Measurements from ENCODE around the gene SLC2A1. TPM values are rescaled to one million over a fixed set of nuclear protein-coding genes. Genes with fewer than 3 reads are reported as not detected.

Gene SLC2A1
- total RNA-seq, 2 experiments from 2014 or later = 66.6 to 93.4 TPM

GRCh38 chr1:42931911-42932422, 26.7 kb downstream of the SLC2A1 start:
- peaks cover 10% of the 10 kb centered on the region; the same call in 1 of the 2 replicates for H4K20me1 ChIP-seq (ENCODE audit: insufficient read depth, low read length)
- CTCF ChIA-PET (ENCODE audit: unreplicated experiment) = interaction anchor here (1.0 kb wide), 1 partner anchor 25 kb away, joined by 3 read pairs; no protein-coding TSS in a partner anchor
- H2AFZ ChIP-seq (ENCODE audit: low read length) = no peak overlapping the region; the same call in 1 of the 2 replicates
- peaks cover 87% of the 10 kb centered on the region for H3K36me3 ChIP-seq (ENCODE audit: insufficient read depth, low read length)
- DNase-seq (ENCODE audit: low spot score) = peak; percentile 86
- H3K4me3 ChIP-seq (ENCODE audit: low read depth, low read length, poor library complexity, severe bottlenecking) = peak overlapping the region; percentile 41
- no peak for TF ChIP-seq EZH2phosphoT487 (IDR thresholded peaks at IDR 0.05; ENCODE audit: borderline replicate concordance, low read depth, low read length)
- no peak for TF ChIP-seq CTCF (conservative IDR thresholded peaks at IDR 0.05; ENCODE audit: low read length)
- H3K4me1 ChIP-seq (ENCODE audit: insufficient read depth, low read length, poor library complexity, severe bottlenecking) = peaks cover 63% of the 10 kb centered on the region
- POLR2A ChIA-PET = interaction anchor here (0.6 to 1.4 kb wide), 7 partner anchors 11 to 218 kb away, joined by 3 to 6 read pairs (median 3); no protein-coding TSS in a partner anchor
- no peaks in the 10 kb centered on the region for H3K9me3 ChIP-seq (ENCODE audit: low read length)
- intact Hi-C loops (cut with micrococcal nuclease; ENCODE audit: unreplicated experiment) = loop anchor here (1.0 kb wide), 3 partner anchors 20 to 141 kb away; partner anchors contain the start of gene SLC2A1
- H3K9me2 ChIP-seq (ENCODE audit: insufficient read depth, low read length) = no peaks in the 10 kb centered on the region
- peak overlapping the region; percentile 91 for H3K27ac ChIP-seq (ENCODE audit: low read depth, low read length, poor library complexity, severe bottlenecking)
- BruUV-seq (replicated peaks) = no TSS peak
- H3K79me2 ChIP-seq (ENCODE audit: insufficient read depth, low read depth, low read length) = peaks cover 44% of the 10 kb centered on the region; the same call in 1 of the 2 replicates
- H3K4me2 ChIP-seq (ENCODE audit: low read length) = peak overlapping the region; percentile 70

GRCh38 chr1:42931108-42931539, 27.5 kb downstream of the SLC2A1 start:
- peak overlapping the region; percentile 70 for H3K4me2 ChIP-seq (ENCODE audit: low read length)
- peaks cover 87% of the 10 kb centered on the region for H3K36me3 ChIP-seq (ENCODE audit: insufficient read depth, low read length)
- peak overlapping the region; percentile 91 for H3K27ac ChIP-seq (ENCODE audit: low read depth, low read length, poor library complexity, severe bottlenecking)
- ChIA-PET CTCF (ENCODE audit: unreplicated experiment) (interaction anchor here (1.0 kb wide), 1 partner anchor 26 kb away, joined by 3 read pairs; no protein-coding TSS in a partner anchor), POLR2A (interaction anchor here (0.8 to 1.4 kb wide), 3 partner anchors 12 to 22 kb away, joined by 3 to 6 read pairs (median 3); no protein-coding TSS in a partner anchor)
- H3K9me3 ChIP-seq (ENCODE audit: low read length) = no peaks in the 10 kb centered on the region
- H3K9me2 ChIP-seq (ENCODE audit: insufficient read depth, low read length) = no peaks in the 10 kb centered on the region
- BruUV-seq (replicated peaks) = no TSS peak
- peak overlapping the region; percentile 41 for H3K4me3 ChIP-seq (ENCODE audit: low read depth, low read length, poor library complexity, severe bottlenecking)
- TF ChIP-seq EZH2phosphoT487 (IDR thresholded peaks at IDR 0.05; ENCODE audit: borderline replicate concordance, low read depth, low read length) (no peak), CTCF (conservative IDR thresholded peaks at IDR 0.05; ENCODE audit: low read length) (peak; percentile 77)
- peaks cover 6% of the 10 kb centered on the region; the same call in 1 of the 2 replicates for H4K20me1 ChIP-seq (ENCODE audit: insufficient read depth, low read length)
- DNase-seq (ENCODE audit: low spot score) = peak; percentile 64
- peaks cover 55% of the 10 kb centered on the region for H3K4me1 ChIP-seq (ENCODE audit: insufficient read depth, low read length, poor library complexity, severe bottlenecking)
- peaks cover 37% of the 10 kb centered on the region; the same call in 1 of the 2 replicates for H3K79me2 ChIP-seq (ENCODE audit: insufficient read depth, low read depth, low read length)
- no peak overlapping the region for H2AFZ ChIP-seq (ENCODE audit: low read length)
- intact Hi-C loops (cut with micrococcal nuclease; ENCODE audit: unreplicated experiment) = loop anchor here (1.0 kb wide), 2 partner anchors 21 to 142 kb away; no protein-coding TSS in a partner anchor

Measured in OCI-LY7 (cell line).